Left kidney (tissue), 2 donors: ENCODE results near the gene OR2AG1. TPM values are rescaled to one million over a fixed set of nuclear protein-coding genes. Genes with fewer than 3 reads are reported as not detected.
"Not testable (repeated sequence)": the region's sequence is repeated elsewhere in the genome, so short reads cannot be mapped to it uniquely, and the experiment has no call there.

Experiments
- DNase-seq: peaks from one replicate; pipeline ENCODE4 v3.0.0-alpha.2; 2013
- polyA plus RNA-seq: library from polyadenylated mRNA; unstranded; fragments of 120-200 nt; gene quantifications from one replicate; pipeline ENCODE4 v1.2.1, GENCODE V29; 2013; ENCODE audit not compliant: insufficient read length

The OR2AG1 gene
- polyA plus RNA-seq, 1 donor: 0.10 TPM

GRCh38 chr11:6790546-6790945 is 7.7 kb downstream of the OR2AG1 start:
- DNase-seq: no peak

- DNase-seq: no peak
These were observed 11.8 kb downstream of the OR2AG1 start for GRCh38 chr11:6794639-6795038.

- no peak for DNase-seq
These were observed 16.6 kb downstream of the OR2AG1 start, which contains the start of gene OR6A2 for GRCh38 chr11:6799402-6799801. Gene OR6A2, minus strand, starts transcription at chr11:6799689. Its CDS starts 3,981 bp downstream, at chr11:6795708.

GRCh38 chr11:6801075-6801474 is 18.3 kb downstream of the OR2AG1 start:
- DNase-seq: not testable (repeated sequence)

- peak; percentile 20 for DNase-seq
These were observed 29.7 kb downstream of the OR2AG1 start for GRCh38 chr11:6812390-6813005.

GRCh38 chr11:6813656-6814055 is 30.8 kb downstream of the OR2AG1 start:
- no peak for DNase-seq

GRCh38 chr11:6817694-6818093 is 34.9 kb downstream of the OR2AG1 start:
- no peak for DNase-seq

GRCh38 chr11:6818967-6819366 is 36.1 kb downstream of the OR2AG1 start:
- no peak for DNase-seq

- DNase-seq: no peak
These were observed 41.5 kb downstream of the OR2AG1 start for GRCh38 chr11:6824136-6824823.

GRCh38 chr11:6825231-6825744 is 42.5 kb downstream of the OR2AG1 start:
- DNase-seq: no peak

GRCh38 chr11:6828103-6828502 is 45.3 kb downstream of the OR2AG1 start:
- no peak for DNase-seq

GRCh38 chr11:6833356-6833755 is 50.5 kb downstream of the OR2AG1 start:
- no peak for DNase-seq

- DNase-seq: no peak
These were observed 51.2 kb downstream of the OR2AG1 start for GRCh38 chr11:6834021-6834420.

Other genes with a start within 250 kb of the OR2AG1 start
- gene RRP8, start 179.4 kb upstream of the OR2AG1 start, polyA plus RNA-seq: 21.2 TPM
- 145 TPM for gene ILK, start 179.2 kb upstream of the OR2AG1 start, polyA plus RNA-seq
- gene TAF10, start 170.8 kb upstream of the OR2AG1 start, polyA plus RNA-seq: 67.1 TPM
- 121 TPM for gene TPP1, start 163.6 kb upstream of the OR2AG1 start, polyA plus RNA-seq
- 36.1 TPM for gene DCHS1, start 127.2 kb upstream of the OR2AG1 start, polyA plus RNA-seq
- gene MRPL17, start 99.7 kb upstream of the OR2AG1 start, polyA plus RNA-seq: 61.2 TPM
- 0.07 TPM for gene OR2AG2, start 11.0 kb upstream of the OR2AG1 start, polyA plus RNA-seq
- gene OR6A2, start 16.7 kb downstream of the OR2AG1 start, polyA plus RNA-seq: 0.07 TPM
- not detected for gene OR10A5, start 62.7 kb downstream of the OR2AG1 start, polyA plus RNA-seq
- gene OR10A2, start 80.0 kb downstream of the OR2AG1 start, polyA plus RNA-seq: 0.08 TPM
- gene OR10A4, start 93.6 kb downstream of the OR2AG1 start, polyA plus RNA-seq: not detected
- not detected for gene OR2D2, start 109.5 kb downstream of the OR2AG1 start, polyA plus RNA-seq
- gene OR2D3, start 138.0 kb downstream of the OR2AG1 start, polyA plus RNA-seq: not detected
- gene ZNF215, start 143.4 kb downstream of the OR2AG1 start, polyA plus RNA-seq: 4.6 TPM
- gene ZNF214, start 237.3 kb downstream of the OR2AG1 start, polyA plus RNA-seq: 14.0 TPM
- 0.83 TPM for gene NLRP14, start 237.5 kb downstream of the OR2AG1 start, polyA plus RNA-seq